Lung (tissue), 13 donors: ENCODE results near the gene ZG16B. TPM values are rescaled to one million over a fixed set of nuclear protein-coding genes. Genes with fewer than 3 reads are reported as not detected.

Source experiments
- ATAC-seq: fragments of 200-7000 bp; cut with Tn5 transposase; one replicate; pipeline ENCODE4 v1.9.1; 2020; ENCODE audit warnings: moderate number of reproducible peaks; ENCODE audit not compliant: insufficient read depth, low FRiP score
- DNase-seq, 3 donors: peaks; one replicate each; pipeline ENCODE4 v3.0.0-alpha.2; 2013 to 2017
- H3K27ac ChIP-seq, 2 donors: one replicate each; pipeline ENCODE4 v1.5.1; 2013; ENCODE audit warnings: mild to moderate bottlenecking in 2 of 2, moderate library complexity in 2 of 2, control low read depth in 1 of 2, inconsistent platforms in 1 of 2, low read depth in 1 of 2, low read length in 1 of 2
- H3K27me3 ChIP-seq, 3 donors: one replicate each; pipeline ENCODE4 v1.5.1; 2013; ENCODE audit warnings: low read length in 2 of 3; ENCODE audit not compliant: control insufficient read depth in 3 of 3, insufficient read depth in 3 of 3
- H3K36me3 ChIP-seq, 4 donors: one replicate each; pipeline ENCODE4 v1.5.1; 2013; ENCODE audit warnings: low read length in 4 of 4, mild to moderate bottlenecking in 1 of 4, moderate library complexity in 1 of 4; ENCODE audit not compliant: control insufficient read depth in 4 of 4, insufficient read depth in 4 of 4
- H3K4me1 ChIP-seq, 5 donors: one replicate each; pipeline ENCODE4 v1.5.1; 2013; ENCODE audit warnings: low read length in 5 of 5, mild to moderate bottlenecking in 2 of 5, moderate library complexity in 1 of 5; ENCODE audit not compliant: control insufficient read depth in 5 of 5, insufficient read depth in 5 of 5
- H3K4me3 ChIP-seq: one replicate; pipeline ENCODE4 v1.5.1; 2013; ENCODE audit warnings: mild to moderate bottlenecking, control low read depth, moderate library complexity
- H3K9ac ChIP-seq, 2 donors: one replicate each; pipeline ENCODE4 v1.5.1; 2013; ENCODE audit warnings: low read length in 2 of 2, control low read depth in 1 of 2; ENCODE audit not compliant: insufficient read depth in 1 of 2
- H3K9me3 ChIP-seq, 4 donors: one replicate each; pipeline ENCODE4 v1.5.1; 2013; ENCODE audit warnings: low read length in 3 of 4, mild to moderate bottlenecking in 1 of 4, moderate library complexity in 1 of 4; ENCODE audit not compliant: control insufficient read depth in 4 of 4, insufficient read depth in 3 of 4
- CTCF ChIP-seq: IDR thresholded peaks from 2 replicates; pipeline ENCODE4 v1.5.1; 2012; ENCODE audit warnings: mild to moderate bottlenecking; ENCODE audit errors: control extremely low read depth, extremely low read depth
- WGBS, 2 donors: extraction: QIAGEN DNeasy Blood & Tissue Kit; methylation state at CpG; one replicate each; pipeline ENCODE4 v1.1.7; 2013; 5-methylcytosine and 5-hydroxymethylcytosine counted together
- polyA plus RNA-seq, 2 donors: library from polyadenylated mRNA; stranded (reverse); fragments of 200-250 nt; gene quantifications; one replicate each; pipeline ENCODE4 v1.2.1, GENCODE V29; 2013
- small RNA-seq: library from RNA; depleted of rRNA; stranded (forward); fragments of <200 nt; gene quantifications from one replicate; pipeline ENCODE3, GENCODE V24; 2014; ENCODE audit warnings: low replicate concordance
- total RNA-seq, 2 donors: library from RNA; depleted of rRNA in 1 of 2; stranded (reverse); fragments of >200 nt in 1 of 2; gene quantifications; one replicate each; pipeline ENCODE4 v1.2.1, GENCODE V29; 2014 to 2021
- donor health status: control.
- donor health status: control.
- donor health status: Bipolar disorder and iron deficiency.
- donor health status: healthy.
- donor health status: DM: yes; HTN: yes; CAD: no.

Gene ZG16B
- total and polyA plus RNA-seq, 4 donors, result 2.1 to 6.1 (median 4.3) TPM

- Histone ChIP-seq H3K27me3 (peaks cover 0 to 11% (median 4%) of the 10 kb centered on the region in 3 donors), H3K4me1 (no peaks in the 10 kb centered on the region), H3K9ac (no peak overlapping the region), H3K9me3 (no peaks in the 10 kb centered on the region), H3K27ac (no peak overlapping the region), H3K4me3 (no peak overlapping the region), H3K36me3 (no peaks in the 10 kb centered on the region)
- DNase-seq (peak; percentile 69 to 80 (median 78)), ATAC-seq (peak; percentile 99)
- TF ChIP-seq CTCF, result peak; percentile 97
- WGBS, 2 donors, result 11 to 13% methylated on average over 25 of the region's 25 CpGs
Observed at GRCh38 chr16:2874912-2875362, 44.8 kb downstream of the ZG16B start.

- no peak overlapping the region for H3K4me3 ChIP-seq
- no peak overlapping the region for H3K9ac ChIP-seq
- ATAC-seq, result no peak
- 88 to 91% methylated on average over 6 of the region's 6 CpGs for WGBS, 2 donors
- H3K27ac ChIP-seq, result no peak overlapping the region
- no peaks in the 10 kb centered on the region for H3K9me3 ChIP-seq
- H3K36me3 ChIP-seq, result no peaks in the 10 kb centered on the region
- TF ChIP-seq CTCF, result no peak
- H3K4me1 ChIP-seq, result peaks cover 0 to 6% (median 5%) of the 10 kb centered on the region in 5 donors
- no peak for DNase-seq
- no peaks in the 10 kb centered on the region for H3K27me3 ChIP-seq
Observed at GRCh38 chr16:2879854-2880508, 49.9 kb downstream of the ZG16B start.

Small RNA genes within 50 kb of the gene (small RNA-seq; reads per million reads assigned to genes)
- gene SNORA3C, result 0.06 reads per million

Other genes with a start within 250 kb of the ZG16B start
- 10 to 100 TPM; 18.0 to 31.3 TPM for gene KCTD5, start 147.8 kb upstream of the ZG16B start, total RNA-seq
- 10 to 100 TPM; 17.1 to 31.8 TPM for gene KCTD5, start 147.8 kb upstream of the ZG16B start, polyA plus RNA-seq
- 1 to 10 TPM; 1.1 to 2.4 TPM for gene PRSS27, start 110.1 kb upstream of the ZG16B start, total RNA-seq
- gene PRSS27, start 110.1 kb upstream of the ZG16B start, polyA plus RNA-seq, result 1 to 10 TPM; 1.8 to 2.5 TPM
- 100 to 1,000 TPM; 316 to 541 TPM for gene SRRM2, start 77.7 kb upstream of the ZG16B start, total RNA-seq
- gene SRRM2, start 77.7 kb upstream of the ZG16B start, polyA plus RNA-seq, result 100 to 1,000 TPM; 353 to 589 TPM
- 100 to 1,000 TPM in 1 of 2 donors, 10 to 100 TPM in 1; 87.0 to 285 TPM for gene ELOB, start 53.0 kb upstream of the ZG16B start, total RNA-seq
- 100 to 1,000 TPM; 408 to 740 TPM for gene ELOB, start 53.0 kb upstream of the ZG16B start, polyA plus RNA-seq
- gene PRSS33, start 42.7 kb upstream of the ZG16B start, total RNA-seq, result under 1 TPM in 1 of 2 donors, not detected in 1; 0.12 TPM
- gene PRSS33, start 42.7 kb upstream of the ZG16B start, polyA plus RNA-seq, result under 1 TPM in 1 of 2 donors, not detected in 1; 0.08 TPM
- not detected for gene PRSS41, start 31.8 kb upstream of the ZG16B start, total RNA-seq
- not detected for gene PRSS41, start 31.8 kb upstream of the ZG16B start, polyA plus RNA-seq
- 1 to 10 TPM in 1 of 2 donors, not detected in 1; 7.9 TPM for gene PRSS21, start 13.1 kb upstream of the ZG16B start, total RNA-seq
- 1 to 10 TPM in 1 of 2 donors, under 1 TPM in 1; 0.77 to 4.2 TPM for gene PRSS21, start 13.1 kb upstream of the ZG16B start, polyA plus RNA-seq
- 10 to 100 TPM; 11.5 to 34.1 TPM for gene PRSS22, start 27.9 kb downstream of the ZG16B start, total RNA-seq
- gene PRSS22, start 27.9 kb downstream of the ZG16B start, polyA plus RNA-seq, result 10 to 100 TPM; 27.3 to 30.1 TPM
- 10 to 100 TPM; 26.7 to 38.0 TPM for gene FLYWCH2, start 52.9 kb downstream of the ZG16B start, total RNA-seq
- 10 to 100 TPM; 40.4 to 40.6 TPM for gene FLYWCH2, start 52.9 kb downstream of the ZG16B start, polyA plus RNA-seq
- 10 to 100 TPM; 15.0 to 34.3 TPM for gene FLYWCH1, start 81.6 kb downstream of the ZG16B start, total RNA-seq
- gene FLYWCH1, start 81.6 kb downstream of the ZG16B start, polyA plus RNA-seq, result 10 to 100 TPM; 13.3 to 27.7 TPM
- gene KREMEN2, start 134.0 kb downstream of the ZG16B start, total RNA-seq, result under 1 TPM in 1 of 2 donors, not detected in 1; 0.15 TPM
- under 1 TPM; 0.06 to 0.14 TPM for gene KREMEN2, start 134.0 kb downstream of the ZG16B start, polyA plus RNA-seq
- gene PAQR4, start 139.0 kb downstream of the ZG16B start, total RNA-seq, result 10 to 100 TPM in 1 of 2 donors, 1 to 10 TPM in 1; 4.0 to 21.3 TPM
- 10 to 100 TPM; 10.6 to 15.6 TPM for gene PAQR4, start 139.0 kb downstream of the ZG16B start, polyA plus RNA-seq
- gene PKMYT1, start 150.1 kb downstream of the ZG16B start, total RNA-seq, result 1 to 10 TPM; 2.9 to 5.9 TPM
- gene PKMYT1, start 150.1 kb downstream of the ZG16B start, polyA plus RNA-seq, result 1 to 10 TPM; 4.6 to 9.4 TPM
- 1 to 10 TPM; 1.5 to 5.3 TPM for gene CLDN9, start 182.6 kb downstream of the ZG16B start, total RNA-seq
- under 1 TPM; 0.91 to 0.98 TPM for gene CLDN9, start 182.6 kb downstream of the ZG16B start, polyA plus RNA-seq
- gene CLDN6, start 187.9 kb downstream of the ZG16B start, total RNA-seq, result 1 to 10 TPM in 1 of 2 donors, under 1 TPM in 1; 0.92 to 7.1 TPM
- gene CLDN6, start 187.9 kb downstream of the ZG16B start, polyA plus RNA-seq, result under 1 TPM in 1 of 2 donors, not detected in 1; 0.10 TPM
- 100 to 1,000 TPM in 1 of 2 donors, 10 to 100 TPM in 1; 19.1 to 107 TPM for gene TNFRSF12A, start 190.1 kb downstream of the ZG16B start, total RNA-seq
- gene TNFRSF12A, start 190.1 kb downstream of the ZG16B start, polyA plus RNA-seq, result 100 to 1,000 TPM; 132 to 192 TPM
- 10 to 100 TPM; 10.9 to 51.1 TPM for gene HCFC1R1, start 193.6 kb downstream of the ZG16B start, total RNA-seq
- 100 to 1,000 TPM in 1 of 2 donors, 10 to 100 TPM in 1; 40.4 to 138 TPM for gene HCFC1R1, start 193.6 kb downstream of the ZG16B start, polyA plus RNA-seq
- 10 to 100 TPM; 12.7 to 39.9 TPM for gene THOC6, start 193.7 kb downstream of the ZG16B start, total RNA-seq
- gene THOC6, start 193.7 kb downstream of the ZG16B start, polyA plus RNA-seq, result 10 to 100 TPM; 40.0 to 58.3 TPM
- gene BICDL2, start 206.6 kb downstream of the ZG16B start, total RNA-seq, result 10 to 100 TPM; 15.9 to 24.4 TPM
- 10 to 100 TPM; 12.7 to 17.1 TPM for gene BICDL2, start 206.6 kb downstream of the ZG16B start, polyA plus RNA-seq
- gene MMP25, start 216.3 kb downstream of the ZG16B start, total RNA-seq, result 10 to 100 TPM in 1 of 2 donors, 1 to 10 TPM in 1; 4.2 to 34.9 TPM
- 10 to 100 TPM in 1 of 2 donors, 1 to 10 TPM in 1; 6.2 to 94.4 TPM for gene MMP25, start 216.3 kb downstream of the ZG16B start, polyA plus RNA-seq
- 100 to 1,000 TPM in 1 of 2 donors, 10 to 100 TPM in 1; 83.7 to 153 TPM for gene IL32, start 235.3 kb downstream of the ZG16B start, total RNA-seq
- 100 to 1,000 TPM; 247 to 275 TPM for gene IL32, start 235.3 kb downstream of the ZG16B start, polyA plus RNA-seq